Stimulated activated CD4-positive, alpha-beta T cell treated with anti-CD3 and anti-CD28 coated beads, Interleukin-1b, Interleukin-23, amount 100 ng/mL, for 4 hours (primary cell): ENCODE results near the gene LEMD2.

Source experiments
- DNase-seq, 2 donors: peaks; one replicate each; pipeline ENCODE4 v3.0.0-alpha.2; 2020; ENCODE audit warnings: low read depth in 2 of 2

The LEMD2 gene

DNA sequence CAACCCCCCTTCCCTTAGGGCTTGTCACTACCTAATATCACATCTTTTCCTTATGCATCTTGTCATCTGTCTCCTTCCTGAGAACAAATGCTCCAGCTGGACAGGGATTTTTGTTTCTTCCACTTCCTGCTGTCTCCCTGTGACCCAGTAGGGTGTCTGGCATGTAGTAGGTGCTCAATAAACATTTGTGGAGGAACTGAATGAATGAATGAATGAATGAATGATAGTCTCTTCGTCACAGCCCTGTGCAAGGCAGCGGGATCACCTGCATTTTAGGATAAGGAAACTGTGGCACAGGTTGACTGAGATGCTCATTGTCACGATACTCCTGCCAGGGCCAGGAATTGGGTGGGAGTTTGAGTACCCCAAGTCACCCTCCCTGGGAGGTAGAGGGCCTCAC lies 14.2 kb downstream of the LEMD2 start:
- DNase-seq = no peak

DNA sequence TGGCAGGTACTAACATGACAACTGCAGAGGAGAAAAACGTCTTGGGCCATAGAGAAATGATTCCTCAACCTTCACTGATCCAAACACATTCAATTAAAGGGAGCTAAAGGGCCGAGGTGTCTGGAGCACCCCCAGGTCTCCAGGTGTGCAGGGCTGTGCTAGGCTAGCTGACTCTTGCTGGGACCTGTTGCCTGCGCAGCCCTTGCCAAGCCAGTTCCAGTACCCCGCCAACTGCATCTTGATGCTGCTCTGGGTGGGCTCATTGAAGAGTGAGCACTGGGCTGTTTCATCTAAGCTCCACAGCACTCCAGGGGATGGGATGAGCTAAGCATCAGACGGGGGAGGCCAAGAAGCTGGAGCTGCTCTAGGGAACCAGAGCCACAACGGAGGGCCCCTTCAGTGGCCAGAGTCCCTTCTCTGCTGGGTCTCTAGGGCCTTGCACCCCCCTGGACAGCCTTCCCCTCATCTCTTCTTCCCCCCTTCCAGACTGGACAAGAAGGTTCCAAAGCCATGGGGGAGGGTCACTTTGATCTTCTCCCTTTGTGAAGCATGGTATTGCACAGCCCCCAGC lies 15.9 kb downstream of the LEMD2 start:
- no peak for DNase-seq

DNA sequence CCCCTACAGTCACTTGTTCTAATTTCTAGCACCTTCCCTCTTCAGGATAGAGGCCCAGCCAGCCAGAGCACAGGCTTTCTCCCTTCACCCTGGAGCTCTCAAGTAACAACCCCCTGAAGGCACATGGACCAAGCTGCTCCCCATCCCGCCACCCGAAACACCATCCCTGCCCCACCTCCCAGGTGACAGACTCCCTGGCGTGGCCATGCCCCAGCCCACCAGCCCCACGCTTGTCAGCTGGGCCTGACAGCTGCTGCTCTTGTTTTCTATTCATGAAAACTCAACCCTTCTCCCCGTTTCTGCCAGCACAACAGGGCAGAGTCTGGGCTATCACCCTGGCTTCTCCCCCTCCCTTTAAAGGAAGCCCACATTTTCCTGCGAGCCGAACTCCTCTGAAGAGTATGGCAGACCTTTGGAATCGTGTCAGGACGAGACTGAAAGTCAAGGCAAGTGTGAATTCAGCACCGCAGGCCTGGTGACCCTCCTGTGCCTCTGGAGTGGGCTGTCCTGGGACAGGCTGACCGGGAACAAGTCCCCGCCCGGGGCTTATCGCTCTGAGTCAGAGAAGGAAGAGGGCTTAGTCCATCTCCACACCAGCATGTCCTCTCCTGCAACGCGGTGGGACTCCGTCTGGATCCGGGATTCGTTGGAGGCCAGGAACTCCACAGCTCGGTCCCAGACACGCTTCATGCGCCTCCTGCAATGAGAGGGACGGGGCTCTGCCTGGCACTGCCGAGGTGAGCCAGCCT lies 16.7 kb downstream of the LEMD2 start:
- no peak for DNase-seq

DNA sequence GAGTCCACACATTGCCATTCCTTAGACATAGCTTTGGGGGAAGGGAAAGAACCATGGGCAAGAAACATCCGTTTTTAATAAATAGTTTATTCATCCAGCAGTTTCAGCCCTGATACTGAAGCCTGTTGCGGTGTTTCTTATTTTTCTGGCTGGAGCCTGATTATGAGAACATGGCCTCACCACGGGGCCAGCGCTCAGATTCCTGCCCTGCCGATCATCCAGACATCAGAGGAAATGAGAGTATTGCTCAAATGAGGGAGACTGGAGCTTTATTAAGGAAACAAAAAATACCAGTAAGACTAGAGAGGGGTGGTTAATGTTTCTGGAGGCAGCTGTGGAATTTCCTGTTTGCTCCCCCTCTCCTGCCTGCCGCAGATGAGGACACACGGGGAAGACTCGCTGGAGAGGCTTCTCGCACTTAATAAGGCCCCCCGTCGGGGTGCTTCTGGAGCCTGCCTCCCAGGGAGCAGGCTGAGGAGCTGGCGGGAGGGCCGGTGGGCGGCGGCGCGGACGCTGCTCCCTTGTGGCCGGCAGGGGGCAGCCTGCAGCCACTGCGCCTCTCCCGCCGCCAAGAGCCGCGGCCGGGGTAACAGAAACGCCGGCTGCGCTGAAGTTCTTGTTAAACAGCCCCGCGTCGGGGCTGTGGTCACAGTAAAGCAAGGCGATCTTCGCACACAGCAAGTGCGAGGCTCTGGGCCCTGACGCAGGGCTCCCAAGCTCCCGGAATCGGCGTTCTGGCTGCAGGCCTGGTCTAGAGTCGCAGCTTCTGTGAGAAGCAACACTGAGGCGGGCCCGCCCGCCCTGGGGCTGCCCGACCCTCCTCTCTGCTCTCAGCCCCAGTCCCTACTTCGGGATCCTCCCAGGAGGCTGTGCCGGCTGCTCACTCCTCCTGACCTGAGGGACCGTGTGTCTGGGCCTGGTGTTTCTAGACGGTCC lies 17.5 kb downstream of the LEMD2 start:
- DNase-seq = peak; percentile 51 to 62

DNA sequence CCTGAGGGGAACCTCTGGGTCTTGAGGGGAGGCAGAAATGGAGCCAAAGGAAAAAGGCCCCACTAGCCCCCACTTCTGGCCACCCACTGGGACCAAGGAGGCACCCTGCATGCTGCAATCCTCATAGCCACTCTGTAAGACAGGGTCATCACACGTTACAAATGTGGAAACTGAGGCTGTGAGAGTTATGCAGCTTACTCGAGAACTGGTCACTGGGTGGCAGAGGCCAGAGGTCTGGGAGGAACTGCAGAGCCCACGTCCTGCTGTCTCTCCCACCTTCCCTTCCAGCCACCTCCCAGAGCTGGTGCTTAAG lies 18.1 kb downstream of the LEMD2 start:
- no peak for DNase-seq

DNA sequence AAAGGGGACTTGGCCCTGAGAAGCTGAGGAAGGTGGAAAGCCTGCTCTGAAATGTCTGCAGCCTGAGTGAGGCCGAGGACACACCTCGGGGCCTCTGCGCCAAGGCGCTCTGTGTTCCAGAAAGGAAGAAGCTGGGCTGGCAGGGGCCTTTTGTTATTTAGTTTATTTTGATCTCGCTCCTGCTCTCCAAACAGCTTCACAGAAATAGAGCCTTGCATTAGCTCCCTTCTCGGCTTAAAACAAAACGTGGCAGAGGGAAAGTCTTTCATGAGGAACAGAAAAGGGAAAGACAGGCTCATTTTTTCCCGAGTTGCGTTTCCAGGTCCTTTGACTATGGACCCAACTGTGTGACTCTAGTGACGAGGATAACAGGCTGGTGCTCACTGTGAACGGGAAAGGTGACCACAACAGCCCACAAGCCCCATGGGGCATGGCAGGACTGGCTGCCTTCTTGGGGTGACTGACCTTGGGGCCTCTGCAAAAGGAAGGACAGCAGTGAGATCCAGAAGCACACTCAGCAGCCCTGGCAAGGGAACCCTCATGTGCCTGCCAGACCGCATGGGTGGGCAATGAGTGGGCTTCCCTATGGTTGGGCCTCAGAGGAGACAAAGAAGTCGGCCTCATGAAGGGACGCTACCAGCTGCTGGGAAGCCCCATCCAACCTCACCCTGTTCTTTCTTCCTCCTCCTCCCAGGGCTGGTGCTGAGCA lies 18.7 kb downstream of the LEMD2 start:
- DNase-seq = no peak

DNA sequence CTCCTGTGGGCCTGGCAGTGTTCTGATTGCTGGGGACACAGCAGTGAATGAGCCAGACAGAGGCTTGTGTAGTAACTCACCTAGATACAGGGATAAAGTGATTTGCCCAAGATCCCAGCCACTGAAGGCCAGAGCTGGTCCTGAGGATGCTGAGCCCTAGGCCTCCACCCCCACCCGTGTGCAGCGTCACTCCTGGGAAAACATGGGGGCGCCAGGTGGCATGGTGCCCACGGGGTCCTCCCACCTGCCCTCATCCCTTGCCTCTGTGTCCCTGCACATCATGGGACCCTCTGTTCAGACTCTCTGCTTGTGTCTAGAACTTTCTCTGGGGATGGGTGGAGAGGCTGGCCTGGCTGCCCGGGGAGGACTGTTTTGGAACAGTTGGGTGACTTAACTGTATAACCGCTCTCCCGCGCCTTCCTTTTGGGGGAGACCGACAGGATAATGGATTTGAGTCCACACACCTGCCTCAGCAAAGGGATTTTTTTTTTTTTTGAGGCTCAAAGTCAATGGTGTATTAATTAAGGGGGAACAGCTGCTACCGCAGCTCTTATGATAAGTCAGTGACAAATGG lies 19.6 kb downstream of the LEMD2 start:
- DNase-seq = no peak

DNA sequence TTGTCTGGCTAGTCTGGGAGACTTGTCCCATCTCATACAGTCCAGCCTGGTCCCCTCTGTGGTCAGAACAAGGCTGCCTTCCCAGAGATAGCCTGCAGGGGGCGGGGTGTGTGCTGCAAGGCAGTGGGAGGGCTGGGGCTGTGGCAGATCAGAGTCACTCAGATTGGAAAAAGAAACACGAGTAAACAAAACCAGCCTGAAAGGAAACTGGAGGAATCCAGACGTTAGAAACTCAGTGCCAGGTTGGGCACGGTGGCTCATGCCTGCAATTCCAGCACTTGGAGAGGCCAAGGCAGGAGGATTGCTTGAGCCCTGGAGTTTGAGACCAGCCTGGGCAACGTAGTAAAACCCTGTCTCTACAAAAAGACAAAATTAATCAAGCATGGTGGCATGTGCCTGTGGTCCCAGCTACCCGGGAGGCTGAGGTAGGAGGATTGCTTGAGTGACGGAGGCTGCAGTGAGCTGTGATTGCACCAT lies 20.2 kb downstream of the LEMD2 start:
- peak; percentile 66 to 68 for DNase-seq

DNA sequence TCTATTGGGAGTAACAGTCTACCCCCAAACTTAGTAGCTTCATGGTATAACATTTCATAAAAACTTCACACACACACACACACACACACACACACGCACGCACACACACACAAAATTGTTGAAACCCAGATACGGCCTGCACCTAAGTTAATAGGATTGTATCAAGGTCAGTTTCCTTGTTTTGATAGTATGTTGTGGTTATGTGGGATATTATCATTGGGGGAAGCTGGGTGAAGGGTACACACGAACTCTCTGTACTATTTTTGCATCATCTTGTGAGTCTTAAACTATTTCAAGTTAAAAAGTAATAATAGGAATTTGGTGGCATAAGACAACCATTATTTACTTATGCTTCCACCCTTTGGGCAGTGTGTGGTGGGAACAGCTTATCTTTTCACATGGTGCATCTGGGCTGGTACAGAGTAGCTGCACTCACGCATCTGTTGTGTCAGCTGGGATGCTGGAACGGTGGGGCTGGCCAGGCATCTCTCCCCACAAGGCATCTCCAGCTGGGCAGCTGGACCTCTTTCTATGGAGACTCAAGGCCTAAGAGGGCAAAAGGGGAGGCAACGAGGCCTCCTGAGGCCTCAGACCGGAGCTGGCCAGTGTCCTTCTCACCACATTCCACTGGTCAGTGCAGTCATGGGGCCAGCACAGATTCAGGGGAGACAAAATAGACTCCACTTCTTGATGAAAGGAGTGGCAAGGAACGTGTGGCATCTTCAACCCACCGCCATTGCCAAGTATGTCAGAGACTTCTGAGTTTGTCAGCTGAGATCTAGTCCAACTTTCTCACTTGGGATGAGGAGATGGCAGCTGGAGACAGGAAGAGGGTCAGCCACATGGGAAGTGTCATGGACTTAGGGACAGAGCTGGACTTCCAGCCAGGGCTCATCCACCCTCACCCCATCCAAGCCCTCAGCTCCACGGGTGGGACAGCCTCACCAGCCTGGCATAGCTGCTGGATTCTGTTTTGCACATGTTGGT lies 21.7 kb downstream of the LEMD2 start:
- no peak for DNase-seq

DNA sequence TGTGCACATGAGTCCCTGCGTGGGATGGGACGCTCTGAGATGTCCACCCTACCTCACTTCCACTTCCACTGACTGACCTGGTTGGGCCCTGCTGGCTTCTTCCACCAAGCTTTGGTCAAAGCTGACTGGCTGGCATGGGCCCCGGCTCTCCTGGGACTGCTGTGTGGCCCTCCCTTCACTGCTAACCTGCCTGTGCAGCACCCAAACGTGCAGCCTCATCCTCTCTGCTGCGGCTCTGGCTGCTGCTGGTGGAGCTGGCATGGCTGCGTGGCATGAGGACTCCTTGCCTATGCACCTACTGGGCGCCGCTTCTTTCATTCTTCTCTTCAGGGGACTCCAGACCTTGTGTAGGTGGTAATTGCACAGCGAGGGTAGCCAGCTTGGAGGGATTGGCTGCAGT lies 23.6 kb downstream of the LEMD2 start:
- DNase-seq = no peak

DNA sequence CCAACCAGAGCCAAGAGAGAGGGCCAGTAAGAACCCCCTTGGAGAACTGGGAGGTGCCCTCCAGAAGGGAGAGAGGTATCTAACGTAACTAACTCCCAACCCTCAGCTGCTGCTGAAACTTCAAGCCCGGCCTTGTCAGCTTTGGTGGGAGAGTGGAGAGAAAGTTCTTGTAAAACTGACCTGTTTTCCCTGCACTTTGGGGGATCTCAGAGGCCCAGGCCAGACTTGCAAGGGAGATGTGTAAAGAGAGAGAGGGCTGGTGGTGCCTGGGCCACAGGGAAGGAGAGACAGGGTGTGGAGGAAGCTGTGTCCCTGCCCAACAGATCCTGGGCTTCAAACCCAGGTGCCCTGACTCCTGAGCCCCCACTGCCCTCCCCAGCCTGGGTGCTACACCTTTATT lies 24.9 kb downstream of the LEMD2 start:
- DNase-seq = no peak

DNA sequence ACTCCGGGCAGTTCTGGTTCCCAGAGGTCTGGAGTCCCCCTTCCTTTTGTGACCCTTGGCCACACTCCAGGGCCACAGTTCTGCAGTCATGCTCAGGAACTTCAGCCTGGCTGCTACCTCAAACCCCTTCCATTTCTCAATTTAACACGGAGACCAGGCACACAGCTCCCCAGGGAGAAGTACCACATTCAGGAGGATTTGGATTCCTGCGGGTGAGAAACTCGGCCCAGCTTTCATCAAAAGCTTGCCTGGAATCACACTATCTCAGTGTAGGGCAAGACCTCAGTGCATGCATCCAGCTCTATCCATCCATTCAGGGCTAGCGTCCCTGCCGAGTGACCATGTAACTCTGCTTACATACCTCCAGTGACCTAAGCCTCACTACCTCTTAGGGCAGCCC lies 25.4 kb downstream of the LEMD2 start:
- no peak for DNase-seq

DNA sequence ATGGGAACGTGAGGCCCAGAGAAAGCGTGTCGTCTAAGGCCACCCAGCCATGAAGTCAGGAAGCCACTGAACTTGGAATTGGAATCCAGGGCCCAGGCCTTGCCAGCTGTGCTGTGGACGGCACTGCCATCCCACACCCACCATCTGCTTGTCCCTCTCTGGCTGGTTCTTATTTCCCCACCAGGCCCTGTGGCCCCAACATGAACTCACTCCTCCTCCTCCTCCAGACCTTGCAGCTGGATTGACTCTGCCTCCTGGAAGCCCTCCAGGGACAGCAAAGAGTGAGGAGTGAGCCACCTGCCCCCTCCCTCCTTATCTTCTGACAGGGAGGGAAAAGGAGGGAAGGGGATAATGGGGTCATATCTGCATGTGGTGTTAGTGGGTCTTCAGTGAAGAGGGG lies 26.2 kb downstream of the LEMD2 start:
- DNase-seq = no peak

DNA sequence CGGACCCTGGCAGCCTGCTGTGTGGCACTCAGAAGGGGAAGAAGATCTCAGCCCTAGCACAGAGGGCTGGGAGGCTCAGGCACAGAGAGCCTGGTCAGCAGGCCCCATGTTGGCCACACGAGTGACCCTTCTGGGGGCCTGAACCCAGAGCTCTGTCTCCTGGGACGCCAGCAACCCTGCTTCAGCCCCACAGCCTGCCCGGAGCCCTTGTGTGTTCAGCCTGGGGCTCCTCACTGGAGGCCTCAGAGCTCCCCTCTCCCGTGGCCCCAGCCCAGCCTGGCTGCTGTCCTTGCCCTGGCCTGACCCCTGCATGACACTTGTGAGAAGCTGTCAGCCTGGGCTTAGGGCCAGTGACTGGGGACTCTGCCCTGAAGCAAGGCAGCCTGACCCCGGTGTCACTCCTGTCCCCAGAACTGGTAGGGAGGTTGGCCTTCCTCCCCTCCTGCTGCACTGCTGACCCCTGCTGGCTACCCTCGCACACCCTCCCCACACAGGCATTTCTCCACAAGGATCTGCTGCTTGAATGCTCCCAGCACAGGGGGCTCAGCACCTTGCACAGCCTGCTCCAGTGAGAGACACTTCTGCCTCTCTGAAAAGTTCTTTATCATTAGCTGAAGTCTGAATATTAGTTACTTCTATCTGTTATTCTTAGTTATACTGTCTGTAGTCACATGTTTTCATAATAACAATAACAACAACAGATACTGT lies 26.9 kb downstream of the LEMD2 start:
- DNase-seq = peak; percentile 22 to 23

DNA sequence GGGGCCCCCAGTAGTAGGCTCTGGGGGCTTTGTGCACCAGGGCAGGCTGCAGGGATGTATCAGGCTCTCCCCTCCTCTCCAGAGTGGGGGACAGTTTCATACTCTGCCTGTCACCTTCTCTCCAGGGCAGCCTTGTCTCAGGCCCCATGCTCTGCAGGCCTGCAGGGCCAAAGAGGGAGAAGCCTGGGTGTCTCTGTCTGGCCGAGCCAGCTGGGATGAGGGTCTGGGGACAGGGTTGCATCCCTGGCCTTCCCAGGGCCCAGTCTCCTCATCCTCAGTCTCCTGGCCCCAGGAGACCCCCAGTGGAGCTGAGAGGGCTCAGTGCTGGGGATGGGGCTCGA lies 27.4 kb downstream of the LEMD2 start:
- DNase-seq = no peak

DNA sequence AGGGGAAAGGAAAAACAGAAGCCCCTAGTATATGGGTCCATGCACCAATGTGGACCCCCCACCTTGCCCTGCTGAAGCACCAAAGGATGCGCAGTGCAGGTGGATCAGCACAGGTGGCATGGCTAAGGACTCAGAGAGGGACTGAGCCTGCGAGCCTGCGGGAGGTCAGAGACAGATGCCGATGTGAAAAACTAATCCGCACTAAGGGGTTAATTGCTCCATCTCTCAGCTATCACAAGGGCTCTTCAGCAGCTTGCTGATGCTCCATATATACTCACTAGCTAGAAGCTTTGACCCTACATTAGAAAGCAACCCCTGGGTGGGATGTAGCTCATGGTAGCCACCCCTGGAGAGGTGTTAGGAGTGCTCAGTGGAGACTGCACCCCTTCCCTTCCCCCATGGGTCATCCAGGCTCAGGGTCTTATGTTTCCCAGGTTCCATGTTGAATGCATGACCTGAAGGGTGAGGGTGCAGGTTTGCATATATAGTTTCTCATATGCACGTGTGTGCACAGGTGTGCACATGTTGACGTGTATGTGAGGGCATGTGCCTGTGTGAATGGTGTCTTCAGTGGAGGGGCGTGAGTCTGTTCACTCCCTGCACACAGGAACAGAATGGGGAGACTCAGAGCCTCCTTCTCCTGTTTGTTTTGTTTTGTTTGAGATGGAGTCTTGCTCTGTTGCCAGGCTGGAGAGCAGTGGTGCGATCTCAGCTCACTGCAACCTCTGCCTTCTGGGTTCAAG lies 28.9 kb downstream of the LEMD2 start:
- no peak for DNase-seq

DNA sequence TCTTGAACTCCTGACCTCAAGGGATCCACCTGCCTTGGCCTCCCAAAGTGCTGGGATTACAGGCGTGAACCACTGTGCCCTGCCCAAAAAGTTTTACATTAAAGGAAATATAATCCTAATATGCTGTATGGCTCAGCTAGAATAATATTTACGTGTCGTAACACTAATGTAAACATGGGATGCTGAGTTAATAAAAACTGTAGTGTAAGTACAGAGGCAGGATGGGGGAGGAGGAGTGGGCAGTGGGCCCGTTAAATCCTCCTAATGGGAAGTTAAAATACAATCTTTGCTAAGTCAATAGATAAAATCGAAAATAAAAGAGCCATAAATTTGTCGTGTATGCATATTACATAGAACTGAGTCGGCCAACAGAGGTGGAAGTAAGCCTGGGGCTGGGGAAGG lies 30.1 kb downstream of the LEMD2 start:
- DNase-seq = no peak

DNA sequence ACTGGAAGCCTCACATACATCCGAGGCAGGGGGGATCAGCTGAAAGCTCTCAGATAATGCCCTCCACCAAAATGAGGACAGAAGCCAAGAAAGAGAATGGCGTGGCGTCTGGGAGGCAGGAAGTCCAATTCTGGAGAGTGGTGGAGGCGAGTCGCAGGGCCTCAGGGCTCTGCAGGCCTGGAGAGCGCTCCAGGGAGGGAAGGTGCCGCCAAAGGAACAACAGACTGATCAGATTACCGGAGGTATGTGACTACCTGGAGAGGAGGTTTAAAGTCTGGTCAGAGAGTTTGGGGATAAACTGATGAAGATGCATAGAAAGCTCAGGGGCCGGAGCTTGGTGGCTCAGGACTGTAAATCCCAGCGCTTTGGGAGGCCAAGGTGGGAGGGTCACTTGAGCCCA lies 31.0 kb downstream of the LEMD2 start:
- no peak for DNase-seq

DNA sequence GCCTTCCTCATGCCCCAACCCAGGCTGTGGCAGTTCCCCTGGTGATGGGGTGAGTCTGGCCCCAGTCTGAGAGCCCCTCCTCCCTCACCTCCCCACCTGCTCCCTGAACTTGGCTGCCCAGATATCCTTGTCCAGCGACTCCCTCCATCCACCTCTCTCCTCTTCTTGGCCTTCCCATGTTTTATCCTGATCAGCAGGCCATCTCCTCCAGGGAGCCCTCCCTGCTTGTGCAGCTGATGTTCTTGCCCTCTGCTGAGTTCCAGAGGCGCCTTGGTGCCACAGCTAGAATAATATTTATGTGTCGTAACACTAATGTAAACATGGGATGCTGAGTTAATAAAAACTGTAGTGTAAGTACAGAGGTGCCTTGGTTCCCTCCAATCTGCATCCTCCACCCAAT lies 31.8 kb downstream of the LEMD2 start:
- no peak for DNase-seq
